Measurements from ENCODE around the gene LIN28B.

LIN28B gene

DNA sequence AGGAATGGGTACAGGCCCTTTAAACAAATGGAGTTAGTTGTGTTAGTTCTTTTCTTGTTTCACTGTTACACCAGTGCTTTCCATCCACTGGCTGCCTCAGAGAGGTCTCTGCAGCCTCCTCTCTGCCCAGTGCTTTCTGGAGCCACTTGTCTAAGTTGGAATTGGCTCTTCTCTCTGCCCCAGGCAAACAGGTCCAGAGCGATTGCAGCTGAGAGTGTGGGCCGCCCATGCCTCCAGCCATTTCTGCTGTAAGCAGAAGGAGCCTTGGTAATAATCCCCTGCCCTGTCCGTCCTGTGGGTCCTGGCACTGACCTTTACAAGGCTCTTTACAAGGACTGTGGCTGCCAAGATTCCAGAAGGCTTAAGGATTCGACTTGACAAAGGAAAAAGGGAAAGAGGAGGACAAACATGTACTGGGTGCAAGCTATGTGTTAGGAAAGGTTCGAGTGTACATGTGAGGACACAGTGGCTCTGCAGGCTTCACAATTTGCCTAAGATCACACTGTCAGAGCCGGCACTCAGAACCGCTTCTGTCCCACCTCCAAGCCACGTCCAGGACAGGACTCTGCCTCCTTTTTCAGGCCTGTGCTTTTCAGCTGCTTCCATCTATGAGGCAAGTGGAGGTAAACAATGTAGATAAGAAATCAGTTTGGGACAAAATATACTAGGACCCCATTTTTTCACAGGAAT is 134.4 kb downstream of the LIN28B start:
- no peaks in the 10 kb centered on the region for H3K4me1 ChIP-seq (ENCODE audit: control insufficient read depth, insufficient read depth, low read length)
- peaks cover 0 to 6% of the 10 kb centered on the region in 2 donors for H3K36me3 ChIP-seq (ENCODE audit: control insufficient read depth in 2 of 2, insufficient read depth in 2 of 2, low read length in 2 of 2)
- H3K4me3 ChIP-seq (ENCODE audit: low read length in 2 of 2): no peak overlapping the region
- no peaks in the 10 kb centered on the region for H3K9me3 ChIP-seq (ENCODE audit: control insufficient read depth in 2 of 2, low read length in 2 of 2)
- no peak overlapping the region for H3K27ac ChIP-seq (ENCODE audit: low read length)
- H3K9ac ChIP-seq (ENCODE audit: low read length in 2 of 2): no peak overlapping the region
- H3K27me3 ChIP-seq (ENCODE audit: control insufficient read depth in 1 of 2, insufficient read depth in 2 of 2, low read length in 2 of 2): no peaks in the 10 kb centered on the region

DNA sequence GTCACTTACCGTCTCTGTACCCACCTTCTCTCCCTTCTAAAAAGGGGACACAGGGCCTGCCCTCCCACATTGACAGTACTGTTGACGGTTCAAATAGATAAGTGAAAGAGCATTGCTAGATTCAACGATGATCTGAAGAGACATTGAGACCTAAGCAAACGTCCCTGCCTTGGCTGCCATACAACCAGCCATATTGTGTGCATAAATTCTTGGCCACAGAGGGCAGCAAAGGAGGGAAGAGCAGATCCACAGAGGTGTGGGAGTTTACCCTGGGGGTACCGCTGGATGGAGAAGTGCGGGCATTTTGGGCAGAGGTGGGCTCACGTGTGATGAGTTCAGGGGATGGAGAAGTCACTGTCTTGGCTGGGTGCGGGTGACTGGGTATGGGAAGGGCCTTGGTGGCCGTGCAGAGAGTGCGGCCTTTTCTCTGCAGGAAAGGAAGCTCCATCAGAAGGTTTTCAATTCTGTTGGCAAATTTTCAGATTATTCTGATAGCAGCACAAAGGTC is 137.3 kb downstream of the LIN28B start:
- no peak overlapping the region for H3K27ac ChIP-seq (ENCODE audit: low read length)
- no peaks in the 10 kb centered on the region for H3K4me1 ChIP-seq (ENCODE audit: control insufficient read depth, insufficient read depth, low read length)
- no peak overlapping the region for H3K4me3 ChIP-seq (ENCODE audit: low read length in 2 of 2)
- H3K9me3 ChIP-seq (ENCODE audit: control insufficient read depth in 2 of 2, low read length in 2 of 2): no peaks in the 10 kb centered on the region
- H3K27me3 ChIP-seq (ENCODE audit: control insufficient read depth in 1 of 2, insufficient read depth in 2 of 2, low read length in 2 of 2): no peaks in the 10 kb centered on the region
- H3K36me3 ChIP-seq (ENCODE audit: control insufficient read depth in 2 of 2, insufficient read depth in 2 of 2, low read length in 2 of 2): peaks cover 7 to 11% of the 10 kb centered on the region in 2 donors
- H3K9ac ChIP-seq (ENCODE audit: low read length in 2 of 2): no peak overlapping the region

DNA sequence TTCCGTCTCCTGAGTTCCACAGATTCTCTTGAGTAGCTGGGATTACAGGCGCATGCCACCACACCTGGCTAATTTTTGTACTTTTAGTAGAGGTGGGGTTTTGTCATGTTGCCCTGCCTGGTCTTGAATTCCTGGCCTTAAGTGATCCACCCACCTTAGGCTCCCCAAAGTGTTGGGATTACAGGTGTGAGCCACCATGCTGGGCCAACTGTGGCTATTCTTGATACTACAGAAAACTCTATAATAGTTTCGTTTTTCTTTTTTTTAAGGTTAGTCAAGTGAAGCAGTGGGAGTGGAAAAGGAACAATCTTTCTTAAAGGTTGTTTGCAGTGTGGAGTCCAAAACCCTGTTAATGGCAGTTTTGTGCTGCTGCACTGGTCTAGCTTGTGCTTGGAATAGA is 138.2 kb downstream of the LIN28B start:
- H3K27me3 ChIP-seq (ENCODE audit: control insufficient read depth in 1 of 2, insufficient read depth in 2 of 2, low read length in 2 of 2): no peaks in the 10 kb centered on the region
- no peak overlapping the region for H3K9ac ChIP-seq (ENCODE audit: low read length in 2 of 2)
- H3K4me3 ChIP-seq (ENCODE audit: low read length in 2 of 2): no peak overlapping the region
- no peak overlapping the region for H3K27ac ChIP-seq (ENCODE audit: low read length)
- H3K4me1 ChIP-seq (ENCODE audit: control insufficient read depth, insufficient read depth, low read length): no peaks in the 10 kb centered on the region
- peaks cover 13 to 18% of the 10 kb centered on the region in 2 donors for H3K36me3 ChIP-seq (ENCODE audit: control insufficient read depth in 2 of 2, insufficient read depth in 2 of 2, low read length in 2 of 2)
- no peaks in the 10 kb centered on the region for H3K9me3 ChIP-seq (ENCODE audit: control insufficient read depth in 2 of 2, low read length in 2 of 2)

DNA sequence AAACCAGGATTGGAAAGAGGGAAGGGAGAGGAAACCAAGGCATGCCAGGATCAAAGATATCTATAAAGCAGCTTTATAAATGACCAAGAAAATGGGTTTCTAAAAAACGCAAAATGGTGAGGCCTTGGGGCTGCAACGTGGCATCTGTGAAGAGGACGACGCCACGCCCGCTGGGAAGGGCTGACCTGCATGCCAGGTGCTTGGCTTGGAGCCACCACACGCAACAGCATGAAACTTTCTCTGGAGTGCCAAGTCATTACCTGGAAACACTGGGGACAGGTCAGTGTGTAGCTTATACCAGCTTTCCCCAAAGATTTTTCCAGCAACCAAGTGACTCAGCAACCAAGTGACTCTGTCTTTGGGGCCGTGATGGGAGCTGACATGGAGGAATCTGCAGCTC is 140.4 kb downstream of the LIN28B start:
- Histone ChIP-seq H3K4me3 (ENCODE audit: low read length in 2 of 2) (no peak overlapping the region), H3K9ac (ENCODE audit: low read length in 2 of 2) (no peak overlapping the region), H3K36me3 (ENCODE audit: control insufficient read depth in 2 of 2, insufficient read depth in 2 of 2, low read length in 2 of 2) (peaks cover 13 to 28% of the 10 kb centered on the region in 2 donors), H3K9me3 (ENCODE audit: control insufficient read depth in 2 of 2, low read length in 2 of 2) (no peaks in the 10 kb centered on the region), H3K4me1 (ENCODE audit: control insufficient read depth, insufficient read depth, low read length) (no peaks in the 10 kb centered on the region), H3K27ac (ENCODE audit: low read length) (no peak overlapping the region), H3K27me3 (ENCODE audit: control insufficient read depth in 1 of 2, insufficient read depth in 2 of 2, low read length in 2 of 2) (no peaks in the 10 kb centered on the region)

DNA sequence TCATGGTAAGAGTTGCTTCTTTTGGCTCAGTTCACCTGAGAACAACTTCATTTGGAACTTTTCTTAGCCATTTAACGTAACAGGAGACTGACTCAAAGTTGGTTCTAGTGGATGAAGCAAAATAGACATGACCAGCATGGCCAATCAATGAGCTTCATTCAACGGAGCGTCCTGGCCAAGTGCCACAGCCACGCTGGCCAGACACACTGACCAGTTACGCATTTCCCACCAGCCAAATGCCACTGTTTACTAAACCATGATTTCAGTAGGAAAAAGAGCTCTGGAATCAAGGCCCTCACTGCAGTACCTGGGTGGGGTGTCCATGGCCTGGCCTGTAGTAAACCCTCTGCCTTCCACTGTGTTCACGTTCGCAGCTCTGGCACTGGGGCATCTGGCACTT is 142.5 kb downstream of the LIN28B start:
- no peak overlapping the region for H3K27ac ChIP-seq (ENCODE audit: low read length)
- peaks cover 16 to 28% of the 10 kb centered on the region in 2 donors for H3K36me3 ChIP-seq (ENCODE audit: control insufficient read depth in 2 of 2, insufficient read depth in 2 of 2, low read length in 2 of 2)
- H3K9ac ChIP-seq (ENCODE audit: low read length in 2 of 2): no peak overlapping the region
- no peaks in the 10 kb centered on the region for H3K27me3 ChIP-seq (ENCODE audit: control insufficient read depth in 1 of 2, insufficient read depth in 2 of 2, low read length in 2 of 2)
- H3K9me3 ChIP-seq (ENCODE audit: control insufficient read depth in 2 of 2, low read length in 2 of 2): no peaks in the 10 kb centered on the region
- H3K4me3 ChIP-seq (ENCODE audit: low read length in 2 of 2): no peak overlapping the region
- H3K4me1 ChIP-seq (ENCODE audit: control insufficient read depth, insufficient read depth, low read length): no peaks in the 10 kb centered on the region

DNA sequence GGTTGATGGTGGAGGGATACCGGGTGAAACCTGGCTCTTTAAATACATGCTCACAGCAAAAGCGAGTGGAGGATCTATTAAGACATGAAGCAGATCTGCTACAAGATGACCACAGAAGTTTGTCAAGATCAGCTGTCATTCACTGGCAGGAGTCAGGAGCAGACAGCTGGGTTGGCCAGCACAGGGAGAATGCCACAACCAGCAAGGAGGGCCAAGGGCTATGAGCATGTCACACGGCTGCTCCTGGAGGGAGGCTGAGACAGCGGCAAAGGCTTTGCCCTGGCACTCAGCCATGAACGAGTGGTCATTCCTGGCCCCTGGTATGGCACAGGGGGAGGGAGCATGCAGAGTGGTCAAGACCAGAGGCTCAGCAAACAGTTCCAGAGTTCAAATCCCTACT is 145.3 kb downstream of the LIN28B start:
- peaks cover 21 to 31% of the 10 kb centered on the region in 2 donors for H3K36me3 ChIP-seq (ENCODE audit: control insufficient read depth in 2 of 2, insufficient read depth in 2 of 2, low read length in 2 of 2)
- no peaks in the 10 kb centered on the region for H3K4me1 ChIP-seq (ENCODE audit: control insufficient read depth, insufficient read depth, low read length)
- no peaks in the 10 kb centered on the region for H3K9me3 ChIP-seq (ENCODE audit: control insufficient read depth in 2 of 2, low read length in 2 of 2)
- no peaks in the 10 kb centered on the region for H3K27me3 ChIP-seq (ENCODE audit: control insufficient read depth in 1 of 2, insufficient read depth in 2 of 2, low read length in 2 of 2)
- no peak overlapping the region for H3K4me3 ChIP-seq (ENCODE audit: low read length in 2 of 2)
- H3K9ac ChIP-seq (ENCODE audit: low read length in 2 of 2): no peak overlapping the region
- no peak overlapping the region for H3K27ac ChIP-seq (ENCODE audit: low read length)

DNA sequence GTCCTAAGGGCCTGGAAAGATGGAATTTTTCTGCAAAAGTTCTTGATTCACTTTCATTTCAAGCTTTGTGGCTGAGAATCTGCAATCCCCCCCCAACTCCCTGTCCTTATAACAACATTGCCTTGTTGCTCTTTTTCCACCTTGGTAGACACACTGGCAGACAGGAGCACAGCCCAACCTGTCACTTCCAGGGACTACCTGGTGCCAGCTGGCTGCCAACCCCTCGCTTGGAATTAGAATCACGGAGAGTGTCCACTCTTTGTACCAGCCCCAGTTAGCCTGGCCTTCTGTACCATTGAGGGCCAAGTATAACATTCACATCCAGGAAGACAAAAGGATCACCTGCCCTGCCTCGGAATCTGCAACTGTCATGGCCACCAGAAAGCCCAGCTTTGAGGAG is 148.2 kb downstream of the LIN28B start:
- Histone ChIP-seq H3K4me1 (ENCODE audit: control insufficient read depth, insufficient read depth, low read length) (no peaks in the 10 kb centered on the region), H3K36me3 (ENCODE audit: control insufficient read depth in 2 of 2, insufficient read depth in 2 of 2, low read length in 2 of 2) (peaks cover 8 to 25% of the 10 kb centered on the region in 2 donors), H3K4me3 (ENCODE audit: low read length in 2 of 2) (no peak overlapping the region), H3K27me3 (ENCODE audit: control insufficient read depth in 1 of 2, insufficient read depth in 2 of 2, low read length in 2 of 2) (no peaks in the 10 kb centered on the region), H3K9ac (ENCODE audit: low read length in 2 of 2) (no peak overlapping the region), H3K27ac (ENCODE audit: low read length) (no peak overlapping the region), H3K9me3 (ENCODE audit: control insufficient read depth in 2 of 2, low read length in 2 of 2) (no peaks in the 10 kb centered on the region)

DNA sequence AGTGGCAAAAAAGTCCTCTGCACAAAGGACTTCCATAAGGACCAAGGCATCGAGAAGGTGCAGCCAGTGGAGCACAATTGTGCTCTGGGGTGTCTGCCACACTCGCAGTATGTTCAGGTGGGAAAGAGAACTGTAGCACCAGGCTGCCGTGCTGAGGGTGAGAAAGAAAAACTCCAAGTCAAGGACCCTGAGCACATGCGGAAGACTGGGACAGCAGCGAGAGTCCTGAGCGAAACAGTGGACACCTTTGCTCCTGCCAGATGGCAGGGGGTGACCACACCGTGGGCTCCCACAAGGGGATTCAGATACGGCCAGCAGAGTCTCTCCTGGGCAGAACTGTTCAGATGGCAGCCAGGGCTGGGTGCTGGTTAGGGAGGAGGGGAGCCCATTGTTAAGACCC is 149.4 kb downstream of the LIN28B start:
- Histone ChIP-seq H3K9me3 (ENCODE audit: control insufficient read depth in 2 of 2, low read length in 2 of 2) (no peaks in the 10 kb centered on the region), H3K4me1 (ENCODE audit: control insufficient read depth, insufficient read depth, low read length) (no peaks in the 10 kb centered on the region), H3K27ac (ENCODE audit: low read length) (no peak overlapping the region), H3K4me3 (ENCODE audit: low read length in 2 of 2) (no peak overlapping the region), H3K27me3 (ENCODE audit: control insufficient read depth in 1 of 2, insufficient read depth in 2 of 2, low read length in 2 of 2) (no peaks in the 10 kb centered on the region), H3K36me3 (ENCODE audit: control insufficient read depth in 2 of 2, insufficient read depth in 2 of 2, low read length in 2 of 2) (peaks cover 8 to 21% of the 10 kb centered on the region in 2 donors), H3K9ac (ENCODE audit: low read length in 2 of 2) (no peak overlapping the region)

DNA sequence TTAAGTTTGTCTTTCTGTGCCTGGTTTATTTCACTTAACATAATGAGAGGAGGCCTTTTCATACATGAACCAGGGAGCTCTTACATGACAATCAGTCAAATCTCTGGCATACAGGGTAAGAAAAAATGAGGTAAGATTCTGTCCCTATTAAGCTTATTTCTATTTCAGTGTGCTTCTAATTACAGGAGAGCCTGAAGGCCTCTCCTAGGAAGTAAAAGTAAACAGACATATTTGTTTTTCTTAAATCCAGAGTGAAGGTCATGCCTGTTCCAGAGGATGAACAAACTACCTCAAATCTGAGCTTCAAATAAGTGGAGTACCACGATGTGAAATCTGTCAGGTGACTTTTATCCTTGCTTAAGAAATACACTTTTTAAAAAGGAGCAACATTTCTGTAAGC is 150.3 kb downstream of the LIN28B start:
- Histone ChIP-seq H3K9ac (ENCODE audit: low read length in 2 of 2) (no peak overlapping the region), H3K4me1 (ENCODE audit: control insufficient read depth, insufficient read depth, low read length) (no peaks in the 10 kb centered on the region), H3K9me3 (ENCODE audit: control insufficient read depth in 2 of 2, low read length in 2 of 2) (no peaks in the 10 kb centered on the region), H3K4me3 (ENCODE audit: low read length in 2 of 2) (no peak overlapping the region), H3K27ac (ENCODE audit: low read length) (no peak overlapping the region), H3K27me3 (ENCODE audit: control insufficient read depth in 1 of 2, insufficient read depth in 2 of 2, low read length in 2 of 2) (no peaks in the 10 kb centered on the region), H3K36me3 (ENCODE audit: control insufficient read depth in 2 of 2, insufficient read depth in 2 of 2, low read length in 2 of 2) (peaks cover 8 to 18% of the 10 kb centered on the region in 2 donors)

DNA sequence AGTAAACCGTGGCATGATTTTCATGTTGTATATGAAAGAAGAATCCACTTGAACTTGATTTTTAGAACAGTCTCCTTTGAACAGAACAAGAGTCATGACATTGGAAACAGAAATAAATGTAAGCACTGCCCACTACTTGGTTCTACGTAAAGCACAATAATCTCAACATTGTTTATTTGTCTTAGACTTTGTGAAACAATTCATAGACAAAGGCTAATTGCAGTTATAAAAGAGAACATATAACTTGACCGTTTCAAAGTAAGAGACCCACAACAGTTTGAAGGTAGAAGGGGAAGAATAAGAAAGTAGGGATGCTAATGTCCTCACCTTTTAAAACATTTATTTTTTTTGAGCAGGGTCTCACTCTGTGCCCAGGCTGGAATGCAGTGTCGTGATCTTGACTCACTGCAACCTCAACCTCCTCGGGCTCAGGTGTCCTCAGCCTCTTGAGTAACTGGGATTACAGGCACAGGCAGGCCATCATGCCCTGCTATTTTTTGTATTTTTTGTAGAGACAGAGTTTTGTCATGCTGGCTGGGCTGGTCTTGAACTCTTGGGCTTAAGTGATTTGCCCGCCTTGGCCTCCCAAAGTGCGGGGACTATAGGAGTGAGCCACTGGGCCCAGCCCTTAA is 151.8 kb downstream of the LIN28B start:
- peaks cover 10 to 24% of the 10 kb centered on the region in 2 donors for H3K36me3 ChIP-seq (ENCODE audit: control insufficient read depth in 2 of 2, insufficient read depth in 2 of 2, low read length in 2 of 2)
- no peak overlapping the region for H3K27ac ChIP-seq (ENCODE audit: low read length)
- H3K27me3 ChIP-seq (ENCODE audit: control insufficient read depth in 1 of 2, insufficient read depth in 2 of 2, low read length in 2 of 2): no peaks in the 10 kb centered on the region
- H3K4me1 ChIP-seq (ENCODE audit: control insufficient read depth, insufficient read depth, low read length): no peaks in the 10 kb centered on the region
- no peaks in the 10 kb centered on the region for H3K9me3 ChIP-seq (ENCODE audit: control insufficient read depth in 2 of 2, low read length in 2 of 2)
- no peak overlapping the region for H3K9ac ChIP-seq (ENCODE audit: low read length in 2 of 2)
- no peak overlapping the region for H3K4me3 ChIP-seq (ENCODE audit: low read length in 2 of 2)
